GM12865 (cell line): ENCODE results near the gene TMEM200B.
"Not testable (repeated sequence)": the region's sequence is repeated elsewhere in the genome, so short reads cannot be mapped to it uniquely, and the experiment has no call there.

Experiments used
- DNase-seq: peaks from one replicate; pipeline ENCODE4 v3.0.0; 2010; ENCODE audit warnings: low read depth
- H3K4me3 ChIP-seq: 2 replicates; pipeline ENCODE4 v1.5.1; 2011; ENCODE audit warnings: mild to moderate bottlenecking, low read depth, low read length, control low read depth
- TF ChIP-seq, protein P1 (sequence below): IDR thresholded peaks from 2 replicates; pipeline ENCODE4 v1.5.1; 2011; ENCODE audit warnings: low read length, control low read depth, low read depth, inconsistent platforms; ENCODE audit not compliant: insufficient read depth; ENCODE audit errors: missing control alignments

TMEM200B gene

DNA sequence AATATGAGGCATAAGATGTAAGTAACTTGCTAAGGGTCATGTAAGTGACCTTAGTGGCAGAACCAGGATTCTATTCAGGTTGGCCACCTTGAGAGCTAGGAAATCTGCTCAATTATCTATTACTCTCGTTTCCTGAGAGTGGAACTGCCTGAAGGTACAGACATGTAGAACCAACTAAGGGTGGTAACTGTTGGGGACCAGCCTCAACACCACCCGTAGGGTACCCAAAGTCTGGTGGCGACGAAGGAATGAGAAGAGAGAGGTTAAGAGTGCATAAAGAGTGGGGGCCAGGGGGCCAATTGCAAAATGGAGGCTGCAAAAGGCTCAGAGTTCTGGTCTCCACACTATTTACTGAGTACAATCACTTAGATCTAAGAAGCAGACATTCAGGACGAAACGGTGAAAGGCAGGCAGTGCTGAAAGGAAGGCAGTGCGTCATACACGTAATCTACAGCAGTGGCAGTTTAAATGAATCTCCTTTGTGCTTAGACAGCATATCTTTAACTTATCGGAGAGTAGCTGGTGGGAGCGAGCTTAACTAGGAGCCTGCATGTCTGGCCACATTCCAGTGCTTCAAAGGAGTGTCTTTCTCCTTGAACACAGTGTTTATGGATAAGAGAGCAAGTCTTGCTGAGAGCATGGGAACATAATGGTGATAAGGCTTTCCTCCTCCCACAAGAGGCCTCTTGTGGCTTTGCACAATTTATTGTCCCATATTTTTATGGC is 33.0 kb upstream of the TMEM200B start:
- DNase-seq, result no peak
- H3K4me3 ChIP-seq, result no peak overlapping the region
- TF ChIP-seq, protein P1, sequence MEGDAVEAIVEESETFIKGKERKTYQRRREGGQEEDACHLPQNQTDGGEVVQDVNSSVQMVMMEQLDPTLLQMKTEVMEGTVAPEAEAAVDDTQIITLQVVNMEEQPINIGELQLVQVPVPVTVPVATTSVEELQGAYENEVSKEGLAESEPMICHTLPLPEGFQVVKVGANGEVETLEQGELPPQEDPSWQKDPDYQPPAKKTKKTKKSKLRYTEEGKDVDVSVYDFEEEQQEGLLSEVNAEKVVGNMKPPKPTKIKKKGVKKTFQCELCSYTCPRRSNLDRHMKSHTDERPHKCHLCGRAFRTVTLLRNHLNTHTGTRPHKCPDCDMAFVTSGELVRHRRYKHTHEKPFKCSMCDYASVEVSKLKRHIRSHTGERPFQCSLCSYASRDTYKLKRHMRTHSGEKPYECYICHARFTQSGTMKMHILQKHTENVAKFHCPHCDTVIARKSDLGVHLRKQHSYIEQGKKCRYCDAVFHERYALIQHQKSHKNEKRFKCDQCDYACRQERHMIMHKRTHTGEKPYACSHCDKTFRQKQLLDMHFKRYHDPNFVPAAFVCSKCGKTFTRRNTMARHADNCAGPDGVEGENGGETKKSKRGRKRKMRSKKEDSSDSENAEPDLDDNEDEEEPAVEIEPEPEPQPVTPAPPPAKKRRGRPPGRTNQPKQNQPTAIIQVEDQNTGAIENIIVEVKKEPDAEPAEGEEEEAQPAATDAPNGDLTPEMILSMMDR, result no peak

DNA sequence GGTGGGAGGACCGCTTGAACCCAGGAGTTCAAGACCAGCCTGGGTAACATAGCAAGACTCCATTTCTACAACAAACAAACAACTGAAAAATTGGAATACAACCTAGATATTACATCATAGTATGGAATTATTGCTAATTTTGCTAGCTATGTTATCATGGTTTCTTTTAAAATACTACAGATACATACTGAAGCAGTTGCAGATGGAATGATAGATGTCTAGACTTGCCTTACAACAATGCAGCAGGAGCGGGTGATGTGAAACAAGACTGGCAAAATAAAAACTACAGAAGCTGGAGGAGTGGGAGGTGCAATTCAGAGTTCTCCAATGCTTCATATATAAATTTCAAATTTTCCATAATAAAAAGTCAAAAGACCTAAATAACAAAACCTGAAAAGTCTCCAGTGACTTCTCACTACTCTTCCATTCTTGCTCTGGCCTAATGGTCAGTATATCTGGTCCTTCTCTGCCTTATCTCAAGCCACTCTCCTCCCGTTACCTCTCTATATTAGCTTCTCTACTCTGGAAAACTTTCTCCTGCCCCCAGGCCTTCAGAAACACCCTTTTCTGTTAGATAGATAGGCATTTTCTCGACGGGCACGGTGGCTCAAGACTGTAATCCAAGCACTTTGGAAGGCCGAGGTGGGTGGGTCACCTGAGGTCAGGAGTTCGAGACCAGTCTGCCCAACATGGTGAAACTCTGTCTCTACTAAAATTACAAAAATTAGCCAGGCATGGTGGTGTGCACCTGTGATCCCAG is 28.5 kb upstream of the TMEM200B start:
- TF ChIP-seq, protein P1, result no peak
- DNase-seq, result no peak

DNA sequence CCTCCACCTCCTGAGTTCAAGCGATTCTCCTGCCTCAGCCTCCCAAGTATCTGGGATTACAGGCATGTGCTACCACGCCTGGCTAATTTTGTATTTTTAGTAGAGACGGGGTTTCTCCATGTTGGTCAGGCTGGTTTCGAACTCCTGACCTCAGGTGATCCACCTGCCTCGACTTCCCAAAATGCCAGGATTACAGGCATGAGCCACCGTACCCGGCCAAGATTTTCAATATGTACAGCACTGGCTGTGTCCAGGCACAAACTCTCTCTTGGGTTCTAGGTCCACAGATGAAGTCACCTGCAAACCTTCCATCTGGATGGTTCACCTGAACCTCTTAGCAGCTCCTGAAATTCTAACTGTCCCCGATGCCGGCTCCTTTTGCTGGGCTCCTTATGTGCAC is 26.6 kb upstream of the TMEM200B start:
- not testable (repeated sequence) for H3K4me3 ChIP-seq, DNase-seq

More for the DNA sequence above, 28.5 kb upstream of the TMEM200B start:
- no peak overlapping the region for H3K4me3 ChIP-seq

DNA sequence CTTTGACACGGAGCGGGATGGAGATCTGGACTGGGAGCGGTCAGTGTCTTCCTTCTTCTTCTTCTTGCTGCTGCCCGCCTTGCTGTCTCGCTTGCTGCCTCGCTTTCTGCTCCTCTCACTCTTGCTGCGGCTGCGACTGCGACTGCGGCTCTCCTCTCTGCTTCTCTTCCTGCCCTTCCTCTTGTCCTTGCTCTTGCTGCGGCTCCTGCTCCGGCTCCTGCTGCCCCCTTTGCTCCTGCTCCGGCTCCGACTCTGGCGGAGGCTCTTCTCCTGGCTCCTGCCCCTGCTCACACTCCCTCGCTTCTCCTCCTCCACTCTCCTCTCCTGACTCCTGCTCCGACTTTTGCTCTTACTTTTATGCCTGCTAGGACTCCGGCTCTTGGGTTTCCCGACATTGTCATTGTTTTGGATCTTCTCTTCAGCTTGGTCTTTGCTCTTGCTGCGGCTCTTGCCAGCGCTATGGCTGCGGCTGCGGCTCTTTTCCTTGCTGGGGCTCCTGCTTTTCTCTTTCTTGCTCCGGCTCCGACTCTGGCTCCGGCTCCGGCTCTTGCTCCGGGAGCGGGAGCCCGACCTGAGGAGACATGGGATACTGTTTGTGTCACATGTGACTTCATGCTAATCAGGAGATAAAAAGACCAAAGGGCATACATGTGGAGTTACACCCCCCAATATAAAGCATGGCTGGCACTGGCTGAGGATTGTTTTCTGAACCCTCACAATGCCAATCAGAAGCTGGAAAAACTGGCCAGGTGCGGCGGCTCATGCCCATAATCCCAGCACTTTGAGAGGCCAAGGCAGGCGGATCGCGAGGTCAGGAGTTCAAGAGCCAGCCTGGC is 25.2 kb upstream of the TMEM200B start:
- DNase-seq, result no peak
- TF ChIP-seq, protein P1, result no peak
- no peak overlapping the region for H3K4me3 ChIP-seq

DNA sequence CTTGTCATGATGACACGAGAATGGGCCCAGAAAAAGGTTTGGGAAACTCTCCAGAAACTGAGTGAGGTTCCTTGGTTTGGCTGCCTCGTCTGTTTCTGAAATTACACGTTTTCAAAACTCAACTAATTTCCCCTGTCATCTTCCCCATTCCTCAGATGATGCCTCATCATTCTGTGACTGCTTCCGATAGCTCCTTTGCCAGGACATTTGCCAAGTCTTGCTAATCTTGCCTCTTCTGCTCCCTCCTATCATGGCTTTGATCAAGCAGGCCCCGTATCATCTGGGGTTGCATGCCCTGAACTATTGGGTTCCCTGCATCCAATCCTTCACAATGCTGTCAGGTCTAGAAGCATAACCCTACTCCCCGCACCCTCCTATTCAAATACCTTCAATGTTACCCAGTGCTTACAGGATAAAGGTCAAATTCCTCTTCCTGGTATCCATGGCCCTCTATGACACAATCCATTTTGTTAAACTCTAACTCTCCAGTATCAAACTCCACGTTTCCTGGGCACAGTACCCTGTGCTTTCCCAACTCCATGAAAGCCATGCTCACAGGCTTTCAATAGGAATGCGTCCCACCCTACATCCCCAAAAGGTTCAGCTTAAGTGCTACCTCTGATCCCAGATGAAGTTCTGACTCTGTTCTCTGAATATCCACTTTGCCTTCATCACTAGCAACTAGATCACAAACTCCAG is 22.2 kb upstream of the TMEM200B start:
- no peak overlapping the region for H3K4me3 ChIP-seq
- DNase-seq, result no peak
- TF ChIP-seq, protein P1, result no peak

DNA sequence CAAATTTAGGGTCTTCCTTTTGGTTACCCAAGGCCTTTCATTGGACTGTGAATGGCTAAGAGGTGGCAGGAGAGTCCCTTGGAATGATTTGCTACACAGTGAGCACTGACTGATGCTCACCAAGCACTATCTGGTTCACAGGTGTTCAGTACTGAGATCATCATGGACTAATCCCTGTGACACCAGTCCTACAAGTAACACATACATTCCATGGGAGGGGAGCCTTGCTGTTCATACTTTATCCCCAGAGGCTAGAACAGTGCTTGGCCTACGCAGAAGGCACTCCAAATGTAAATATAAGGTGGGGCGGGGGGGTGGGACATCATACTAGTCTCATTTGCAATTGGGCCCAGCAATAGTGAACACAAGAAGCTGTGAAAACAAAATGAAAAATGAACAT is 20.5 kb upstream of the TMEM200B start:
- H3K4me3 ChIP-seq, result no peak overlapping the region
- DNase-seq, result no peak
- TF ChIP-seq, protein P1, result no peak
